ENCODE measurements around the gene PFKFB4.

Gene PFKFB4

GRCh38 chr3:48569400-48569799 is 12.8 kb upstream of the PFKFB4 start:
- no peak for TF ChIP-seq CTCF (IDR thresholded peaks at IDR 0.05)

GRCh38 chr3:48568476-48568875 is 11.9 kb upstream of the PFKFB4 start:
- TF ChIP-seq CTCF (IDR thresholded peaks at IDR 0.05) = no peak

- TF ChIP-seq CTCF (IDR thresholded peaks at IDR 0.05) = no peak
Observed at GRCh38 chr3:48567500-48567899, 10.9 kb upstream of the PFKFB4 start.

- TF ChIP-seq CTCF (IDR thresholded peaks at IDR 0.05) = no peak
Observed at GRCh38 chr3:48567090-48567489, 10.5 kb upstream of the PFKFB4 start.

- TF ChIP-seq CTCF (IDR thresholded peaks at IDR 0.05) = no peak
Observed at GRCh38 chr3:48566401-48566760, 9.8 kb upstream of the PFKFB4 start.

- TF ChIP-seq CTCF (IDR thresholded peaks at IDR 0.05) = no peak
Observed at GRCh38 chr3:48565591-48566400, 9.2 kb upstream of the PFKFB4 start.

GRCh38 chr3:48565186-48565585 is 8.6 kb upstream of the PFKFB4 start:
- TF ChIP-seq CTCF (IDR thresholded peaks at IDR 0.05) = no peak

- TF ChIP-seq CTCF (IDR thresholded peaks at IDR 0.05) = no peak
Observed at GRCh38 chr3:48564667-48565066, 8.1 kb upstream of the PFKFB4 start.
